Bronchial epithelial cell (primary cell): ENCODE data around the gene CSHL1. TPM values are rescaled to one million over a fixed set of nuclear protein-coding genes. Genes with fewer than 3 reads are reported as not detected.
A peak's percentile ranks its signal among the peaks of the same experiment; 100 is the strongest.
"Not testable (repeated sequence)": the region's sequence is repeated elsewhere in the genome, so short reads cannot be mapped to it uniquely, and the experiment has no call there.

ENCODE experiments used
- DNase-seq: peaks from one replicate; pipeline ENCODE4 v3.0.0-alpha.2; 2010; ENCODE audit warnings: low read depth
- FAIRE-seq: peaks from 2 replicates; lab custom pipeline; 2011; peaks lifted over from hg19 to GRCh38; lab: Jason Lieb, UNC
- H3K27me3 ChIP-seq: 2 replicates; pipeline ENCODE4 v1.5.1; 2011; ENCODE audit warnings: low read length; ENCODE audit not compliant: control insufficient read depth, insufficient read depth
- H3K36me3 ChIP-seq: 2 replicates; pipeline ENCODE4 v1.5.1; 2011; ENCODE audit warnings: low read length; ENCODE audit not compliant: control insufficient read depth, insufficient read depth
- H3K4me3 ChIP-seq: 2 replicates; pipeline ENCODE4 v1.5.1; 2011; ENCODE audit warnings: mild to moderate bottlenecking, low read depth, low read length, control low read depth
- total RNA-seq: library from RNA; depleted of rRNA; stranded (reverse); fragments of >200 nt; gene quantifications from 2 replicates; pipeline ENCODE4 v1.2.1, GENCODE V29; 2014

CSHL1 gene
- total RNA-seq, 1 donor from 2014 or later: not detected

- not testable (repeated sequence) for FAIRE-seq, H3K36me3 ChIP-seq, DNase-seq, H3K4me3 ChIP-seq, H3K27me3 ChIP-seq
Observed at GRCh38 chr17:63873577-63873976, 37.5 kb downstream of the CSHL1 start, which contains the start of gene CSH2. CSH2 (minus strand) TSS chr17:63873677; CDS start chr17:63873614, 63 bp downstream.

- FAIRE-seq, H3K4me3 ChIP-seq, H3K27me3 ChIP-seq, DNase-seq, H3K36me3 ChIP-seq: not testable (repeated sequence)
Observed at GRCh38 chr17:63871646-63872365, 39.3 kb downstream of the CSHL1 start.

DNA sequence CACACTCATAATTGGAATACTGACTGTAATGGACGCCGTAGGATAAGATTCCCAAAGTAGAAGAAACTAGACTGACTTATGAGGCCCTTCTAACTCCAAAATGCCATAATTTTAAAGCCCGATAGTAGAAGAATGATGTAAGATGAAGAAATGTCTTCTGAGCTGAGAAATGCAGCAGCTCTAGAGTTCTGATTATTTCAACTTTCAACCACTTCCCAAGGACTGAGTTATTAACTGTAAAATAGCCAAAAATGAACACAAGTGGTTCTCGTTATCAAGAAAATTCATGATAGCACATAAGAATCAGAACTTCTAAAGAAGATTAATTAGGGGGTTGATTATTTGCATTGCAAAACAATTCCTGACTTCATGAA, 40.8 kb downstream of the CSHL1 start:
- not testable (repeated sequence) for DNase-seq, FAIRE-seq, H3K4me3 ChIP-seq, H3K27me3 ChIP-seq, H3K36me3 ChIP-seq

GRCh38 chr17:63869491-63870291, 41.4 kb downstream of the CSHL1 start:
- peak; percentile 63 for DNase-seq
- not testable (repeated sequence) for H3K27me3 ChIP-seq, H3K4me3 ChIP-seq, H3K36me3 ChIP-seq, FAIRE-seq

DNA sequence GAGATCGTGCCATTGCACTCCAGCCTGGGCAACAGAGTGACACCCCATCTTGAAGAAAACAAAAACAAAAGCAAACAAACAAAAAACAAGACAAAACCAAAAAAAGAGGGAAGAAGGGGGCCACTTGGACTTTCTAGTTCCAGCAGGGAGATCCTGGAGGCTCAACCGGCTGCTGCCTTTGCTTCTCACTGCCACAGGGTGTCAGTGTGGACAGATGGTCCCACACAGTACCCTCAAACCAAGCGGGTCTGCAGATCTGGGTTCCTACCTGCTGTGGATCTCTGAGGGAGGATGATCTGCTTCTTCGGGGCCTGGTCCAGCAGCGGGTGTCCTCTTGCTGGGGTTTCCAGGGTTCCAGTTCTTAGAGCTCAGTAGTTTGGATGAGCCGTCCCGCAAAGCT, 44.4 kb downstream of the CSHL1 start:
- not testable (repeated sequence) for H3K4me3 ChIP-seq, FAIRE-seq, DNase-seq, H3K36me3 ChIP-seq, H3K27me3 ChIP-seq

Other genes with a start within 250 kb of the CSHL1 start
- gene LIMD2, start 211.1 kb downstream of the CSHL1 start, total RNA-seq: 0.53 and 0.90 TPM in 2 replicates
- gene STRADA, start 169.5 kb downstream of the CSHL1 start, total RNA-seq: 10.5 and 14.1 TPM in 2 replicates
- gene CCDC47, start 137.7 kb downstream of the CSHL1 start, total RNA-seq: 112 and 118 TPM in 2 replicates
- 65.0 and 70.5 TPM in 2 replicates for gene DDX42, start 137.1 kb downstream of the CSHL1 start, total RNA-seq
- gene PSMC5, start 83.8 kb downstream of the CSHL1 start, total RNA-seq: 50.5 and 64.0 TPM in 2 replicates
- gene FTSJ3, start 83.6 kb downstream of the CSHL1 start, total RNA-seq: 43.4 and 53.1 TPM in 2 replicates
- 98.5 and 112 TPM in 2 replicates for gene SMARCD2, start 68.6 kb downstream of the CSHL1 start, total RNA-seq
- not detected in 2 replicates for gene CSH2, start 37.6 kb downstream of the CSHL1 start, total RNA-seq
- not detected in 2 replicates for gene GH2, start 29.3 kb downstream of the CSHL1 start, total RNA-seq
- not detected in 2 replicates for gene CSH1, start 14.7 kb downstream of the CSHL1 start, total RNA-seq
- gene GH1, start 7.6 kb upstream of the CSHL1 start, total RNA-seq: not detected in 2 replicates
- gene CD79B, start 21.1 kb upstream of the CSHL1 start, total RNA-seq: not detected in 2 replicates
- under 0.01 and 0.90 TPM in 2 replicates for gene SCN4A, start 61.7 kb upstream of the CSHL1 start, total RNA-seq
- not detected in 2 replicates for gene PRR29, start 87.1 kb upstream of the CSHL1 start, total RNA-seq
- 0.26 and 0.90 TPM in 2 replicates for gene ICAM2, start 109.4 kb upstream of the CSHL1 start, total RNA-seq
- gene ERN1, start 218.9 kb upstream of the CSHL1 start, total RNA-seq: 22.1 and 35.2 TPM in 2 replicates